SK-N-SH (cell line): ENCODE results near the gene MACROD1. TPM values are rescaled to one million over a fixed set of nuclear protein-coding genes. Genes with fewer than 3 reads are reported as not detected.

ENCODE experiments used
- CTCF ChIA-PET: fragments of 300-600, 350-600 bp; formaldehyde crosslinking; extraction: SDS; loops from one replicate; lab custom pipeline; 2021; lab: Yijun Ruan, JAX
- POLR2A ChIA-PET: fragments of 350-600 bp; sonication (Branson Sonifier 250); formaldehyde crosslinking; extraction: SDS; loops from one replicate; lab custom pipeline; 2020; ENCODE audit warnings: antibody characterized with exemption, inconsistent platforms; lab: Yijun Ruan, JAX
- DNase-seq: peaks from one replicate; pipeline ENCODE4 v3.0.0; 2012
- H2AFZ ChIP-seq: fragments of 200-600 bp; sonication (generic); 2 replicates; pipeline ENCODE4 v1.8.1; 2016; ENCODE audit warnings: antibody characterized with exemption, mild to moderate bottlenecking, low read depth
- H3F3A ChIP-seq: fragments of 200-600 bp; sonication (generic); replicated peaks from 2 replicates; pipeline ENCODE3; 2016; ENCODE audit warnings: antibody characterized with exemption, mild to moderate bottlenecking; ENCODE audit not compliant: insufficient read depth
- H3K27ac ChIP-seq, 2 experiments: fragments of 200-500 bp in 1 of 2; fragments of 200-600 bp in 1 of 2; sonication (Bioruptor generic) in 1 of 2; sonication (generic), shearing (Covaris generic) in 1 of 2; 2 replicates each; pipeline versions ENCODE4 v1.5.1 to v1.6.1; 2014 to 2016; ENCODE audit warnings: low read depth in 2 of 2, inconsistent platforms in 1 of 2, low read length in 1 of 2, mild to moderate bottlenecking in 1 of 2, mixed read lengths in 1 of 2
- H3K27me3 ChIP-seq: fragments of 200-600 bp; sonication (generic), shearing (Covaris generic); 2 replicates; pipeline ENCODE4 v1.6.1; 2016; ENCODE audit warnings: mixed run types; ENCODE audit not compliant: insufficient read depth
- H3K36me3 ChIP-seq, 2 experiments: fragments of 200-500 bp in 1 of 2; fragments of 200-600 bp in 1 of 2; sonication (Bioruptor generic) in 1 of 2; sonication (generic) in 1 of 2; replicated peaks in 1 of 2; 2 replicates each; pipeline versions ENCODE3 to v1.5.1; 2014 to 2016; ENCODE audit warnings: low read length in 1 of 2, mild to moderate bottlenecking in 1 of 2; ENCODE audit not compliant: insufficient read depth in 2 of 2, control insufficient read depth in 1 of 2
- H3K4me1 ChIP-seq, 2 experiments: fragments of 200-500 bp in 1 of 2; fragments of 200-600 bp in 1 of 2; sonication (Bioruptor generic) in 1 of 2; sonication (generic), shearing (Covaris generic) in 1 of 2; 2 replicates each; pipeline versions ENCODE4 v1.5.1 to v1.6.1; 2014 to 2016; ENCODE audit warnings: low read depth in 1 of 2, low read length in 1 of 2, mixed run types in 1 of 2; ENCODE audit not compliant: insufficient read depth in 2 of 2, control insufficient read depth in 1 of 2
- H3K4me2 ChIP-seq: fragments of 200-600 bp; sonication (generic), shearing (Covaris generic); 2 replicates; pipeline ENCODE4 v1.6.1; 2017; ENCODE audit warnings: mixed run types
- H3K4me3 ChIP-seq, 2 experiments: fragments of 200-500 bp in 1 of 2; fragments of 200-600 bp in 1 of 2; sonication (Bioruptor generic) in 1 of 2; sonication (generic), shearing (Covaris generic) in 1 of 2; 2 replicates each; pipeline versions ENCODE4 v1.5.1 to v1.8.1; 2014 to 2016; ENCODE audit warnings: low read depth in 2 of 2, inconsistent platforms in 1 of 2, low read length in 1 of 2, mild to moderate bottlenecking in 1 of 2, mixed read lengths in 1 of 2, moderate library complexity in 1 of 2
- H3K79me2 ChIP-seq: fragments of 200-600 bp; sonication (generic); 2 replicates; pipeline ENCODE4 v1.8.1; 2017; ENCODE audit warnings: mild to moderate bottlenecking; ENCODE audit not compliant: insufficient read depth
- H3K9ac ChIP-seq: fragments of 200-600 bp; sonication (generic); 2 replicates; pipeline ENCODE4 v1.6.1; 2017; ENCODE audit warnings: mixed run types
- H3K9me2 ChIP-seq: fragments of 200-600 bp; sonication (generic); 2 replicates; pipeline ENCODE4 v1.6.1; 2017; ENCODE audit warnings: mixed run types
- H3K9me3 ChIP-seq: fragments of 200-600 bp; sonication (generic); 2 replicates; pipeline ENCODE4 v1.6.1; 2017; ENCODE audit warnings: mixed run types, mild to moderate bottlenecking, moderate library complexity
- H4K20me1 ChIP-seq: fragments of 200-600 bp; sonication (generic); 2 replicates; pipeline ENCODE4 v1.6.1; 2017; ENCODE audit warnings: mild to moderate bottlenecking, mixed run types; ENCODE audit not compliant: insufficient read depth
- CTCF ChIP-seq: fragments of 200-600 bp; sonication (generic); IDR thresholded peaks from 2 replicates; pipeline ENCODE4 v1.6.1; 2017; ENCODE audit warnings: antibody characterized with exemption, mild to moderate bottlenecking, moderate library complexity
- EP300 ChIP-seq, 2 experiments: IDR thresholded peaks; 2 replicates each; pipeline versions ENCODE4 v1.4.0 to v1.6.1; 2012; ENCODE audit warnings: borderline replicate concordance in 1 of 2, low read depth in 1 of 2, low read length in 1 of 2
- FOXJ3 ChIP-seq: sonication (generic); formaldehyde crosslinking; IDR thresholded peaks from 2 replicates; pipeline ENCODE4 v1.5.1; 2020; ENCODE audit warnings: mild to moderate bottlenecking, missing genetic modification reagents
- GATA2 ChIP-seq: sonication (generic); formaldehyde crosslinking; IDR thresholded peaks from 2 replicates; pipeline ENCODE4 v1.5.0; 2020; ENCODE audit warnings: mild to moderate bottlenecking, missing genetic modification reagents
- IRF3 ChIP-seq: fragments of 150-350 bp; IDR thresholded peaks from 2 replicates; pipeline ENCODE4 v1.6.1; 2016; ENCODE audit warnings: mild to moderate bottlenecking, low read depth, low read length
- JUND ChIP-seq: IDR thresholded peaks from 2 replicates; pipeline ENCODE4 v1.4.0; 2012
- MEF2A ChIP-seq: IDR thresholded peaks from 2 replicates; pipeline ENCODE4 v1.4.0; 2012; ENCODE audit warnings: low read depth, borderline replicate concordance
- MXI1 ChIP-seq: IDR thresholded peaks from 2 replicates; pipeline ENCODE4 v1.6.1; 2012; ENCODE audit warnings: mild to moderate bottlenecking, low read depth, low read length, improper control_type of control experiment
- NFIC ChIP-seq: IDR thresholded peaks from 2 replicates; pipeline ENCODE4 v1.4.0; 2012; ENCODE audit warnings: borderline replicate concordance
- PBX3 ChIP-seq: IDR thresholded peaks from 2 replicates; pipeline ENCODE4; 2012
- POLR2AphosphoS5 ChIP-seq: IDR thresholded peaks from 2 replicates; pipeline ENCODE4 v1.6.1; 2012; ENCODE audit warnings: low read depth, low read length
- RAD21 ChIP-seq: IDR thresholded peaks from 2 replicates; pipeline ENCODE4 v1.6.1; 2012; ENCODE audit warnings: mild to moderate bottlenecking, low read length
- RCOR1 ChIP-seq: fragments of 150-350 bp; IDR thresholded peaks from 2 replicates; pipeline ENCODE4 v1.6.1; 2017; ENCODE audit warnings: antibody characterized with exemption, low read length
- SMC3 ChIP-seq: IDR thresholded peaks from 2 replicates; pipeline ENCODE4 v1.6.1; 2012; ENCODE audit warnings: low read depth, low read length, improper control_type of control experiment
- TCF12 ChIP-seq: IDR thresholded peaks from 2 replicates; pipeline ENCODE4 v1.4.0; 2012
- TEAD4 ChIP-seq: IDR thresholded peaks from 2 replicates; pipeline ENCODE4 v1.4.0; 2012; ENCODE audit warnings: mild to moderate bottlenecking, borderline replicate concordance; ENCODE audit not compliant: insufficient read depth
- ZBTB33 ChIP-seq: IDR thresholded peaks from 2 replicates; pipeline ENCODE4 v1.4.0; 2012; ENCODE audit warnings: low read depth, borderline replicate concordance
- whole genome bisulfite sequencing: methylation state at CpG from one replicate; pipeline ENCODE4 v1.1.6; 2017; ENCODE audit warnings: low lambda C conversion rate; 5-methylcytosine and 5-hydroxymethylcytosine counted together
- polyA plus RNA-seq, 3 experiments: library from polyadenylated mRNA; depleted of rRNA; stranded (reverse); fragments of >200 nt; gene quantifications; 2 replicates each; pipeline ENCODE4 v1.2.3, GENCODE V29; 2012

Gene MACROD1
- polyA plus RNA-seq, 1 of the 3 experiments (the other 2 are of a cell fraction), result 49.1 TPM

- Histone ChIP-seq H3K4me2 (no peak overlapping the region), H3K9me2 (no peaks in the 10 kb centered on the region), H3K27ac (no peak overlapping the region), H3K4me1 (peaks cover 0 to 24% of the 10 kb centered on the region in 2 experiments; a peak in 1 of 4 replicates), H4K20me1 (no peaks in the 10 kb centered on the region), H3K9me3 (no peaks in the 10 kb centered on the region), H3K9ac (no peak overlapping the region), H3F3A (no peaks in the 10 kb centered on the region), H3K79me2 (no peaks in the 10 kb centered on the region), H2AFZ (no peak overlapping the region), H3K27me3 (no peaks in the 10 kb centered on the region), H3K4me3 (no peak overlapping the region), H3K36me3 (no peaks in the 10 kb centered on the region)
- TF ChIP-seq ZBTB33, result no peak
- TF ChIP-seq RCOR1, result no peak
- no peak for TF ChIP-seq PBX3
- no peak for TF ChIP-seq IRF3
- no peak for TF ChIP-seq JUND
- TF ChIP-seq GATA2 (CRISPR knock-in tag), result no peak
- no peak for TF ChIP-seq MEF2A
- TF ChIP-seq TEAD4, result no peak
- TF ChIP-seq POLR2AphosphoS5, result no peak
- TF ChIP-seq FOXJ3, result no peak
- no peak for TF ChIP-seq TCF12
- TF ChIP-seq SMC3, result no peak
- TF ChIP-seq EP300 (IDR thresholded peaks at IDR 0.05; ENCODE audit: borderline replicate concordance in 1 of 2, low read depth in 1 of 2, low read length in 1 of 2), result no peak
- no peak for TF ChIP-seq NFIC
- no peak for TF ChIP-seq MXI1
- no peak for TF ChIP-seq RAD21
- no peak for TF ChIP-seq CTCF
- 92% methylated on average over 5 of the region's 8 CpGs for WGBS
- DNase-seq, result no peak
- ChIA-PET CTCF (interaction anchor here (1.1 to 2.8 kb wide), 4 partner anchors 11 to 261 kb away, joined by 3 to 7 read pairs (median 5); partner anchors contain the start of gene ZFTA), POLR2A (no interaction called here)
Observed at GRCh38 chr11:64029773-64030172, 136.1 kb downstream of the MACROD1 start.
